Upper lobe of left lung (tissue), 4 donors: Measurements from ENCODE around the gene ATXN7L3.

Experiments
- CTCF ChIP-seq, 6 experiments: fragments of 450-650 bp in 4 of 6; fragments of 200-600 bp in 2 of 6; sonication (generic) in 2 of 6; IDR thresholded peaks; one replicate each; pipeline ENCODE4 v1.5.1; 2016 to 2019; ENCODE audit warnings: antibody characterized with exemption in 6 of 6
- EP300 ChIP-seq, 4 donors: sonication (generic); formaldehyde crosslinking; IDR thresholded peaks; one replicate each; pipeline ENCODE4 v1.5.1; 2017; ENCODE audit warnings: antibody characterized with exemption in 4 of 4, control low read depth in 2 of 4
- POLR2A ChIP-seq, 4 donors: fragments of 450-650 bp; IDR thresholded peaks; one replicate each; pipeline ENCODE4 v1.5.1; 2016 to 2017; ENCODE audit warnings: antibody characterized with exemption in 4 of 4, mild to moderate bottlenecking in 2 of 4
- POLR2AphosphoS5 ChIP-seq, 2 donors: sonication (generic); formaldehyde crosslinking; IDR thresholded peaks; one replicate each; pipeline ENCODE4 v1.5.1; 2017; ENCODE audit warnings: antibody characterized with exemption in 2 of 2

- no peak for TF ChIP-seq POLR2AphosphoS5 (IDR thresholded peaks at IDR 0.05)
- TF ChIP-seq CTCF (IDR thresholded peaks at IDR 0.05), result no peak
- TF ChIP-seq POLR2A (IDR thresholded peaks at IDR 0.05), result no peak
- TF ChIP-seq EP300 (IDR thresholded peaks at IDR 0.05), result no peak
Measured at GRCh38 chr17:44217738-44218343, 18.2 kb upstream of the ATXN7L3 start.
